CD4-positive, alpha-beta memory T cell (primary cell): Measurements from ENCODE around the gene TMEM237. TPM values are rescaled to one million over a fixed set of nuclear protein-coding genes. Genes with fewer than 3 reads are reported as not detected.
A peak's percentile ranks its signal among the peaks of the same experiment; 100 is the strongest.

ENCODE experiments used
- CTCF ChIA-PET: fragments of 350-600 bp; sonication (Branson Sonifier 250); formaldehyde crosslinking; loops from one replicate; lab custom pipeline; 2021; ENCODE audit warnings: inconsistent platforms; ENCODE audit not compliant: partially characterized antibody; lab: Charles Lee
- POLR2A ChIA-PET: fragments of 350-600 bp; sonication (Branson Sonifier 250); formaldehyde crosslinking; loops from one replicate; lab custom pipeline; 2021; ENCODE audit not compliant: partially characterized antibody; lab: Charles Lee
- DNase-seq, 5 donors: peaks; one replicate each; pipeline versions ENCODE4 v3.0.0 to v3.0.0-alpha.2; 2020 to 2022; ENCODE audit warnings: mixed read lengths in 1 of 5
- H3K27ac ChIP-seq: one replicate; pipeline ENCODE4 v1.7.0; 2013; ENCODE audit warnings: low read depth, low read length
- H3K27me3 ChIP-seq: 2 replicates; pipeline ENCODE4 v1.7.0; 2013; ENCODE audit warnings: mild to moderate bottlenecking, low read length, moderate library complexity; ENCODE audit not compliant: insufficient read depth
- H3K36me3 ChIP-seq: 2 replicates; pipeline ENCODE4 v1.7.0; 2013; ENCODE audit warnings: mild to moderate bottlenecking, low read length, moderate library complexity; ENCODE audit not compliant: insufficient read depth
- H3K4me1 ChIP-seq: 2 replicates; pipeline ENCODE4 v1.7.0; 2013; ENCODE audit warnings: mild to moderate bottlenecking, low read length, moderate library complexity; ENCODE audit not compliant: insufficient read depth
- H3K4me3 ChIP-seq, 2 donors: one replicate each; pipeline ENCODE4 v1.7.0; 2013; ENCODE audit warnings: low read length in 2 of 2, mild to moderate bottlenecking in 1 of 2
- H3K9me3 ChIP-seq, 2 donors: one replicate each; pipeline ENCODE4 v1.7.0; 2013; ENCODE audit warnings: low read length in 2 of 2, control low read depth in 1 of 2; ENCODE audit not compliant: control insufficient read depth in 1 of 2
- H3K27ac Mint-ChIP-seq, 7 donors: one replicate each; pipeline ENCODE4 v1.8.0; 2020 to 2021; ENCODE audit warnings: mixed read lengths in 7 of 7, mild to moderate bottlenecking in 6 of 7, inconsistent platforms in 3 of 7, moderate library complexity in 3 of 7
- H3K27me3 Mint-ChIP-seq, 2 donors: one replicate each; pipeline ENCODE4 v1.8.0; 2020 to 2021; ENCODE audit warnings: mixed read lengths in 2 of 2
- H3K36me3 Mint-ChIP-seq, 2 donors: one replicate each; pipeline ENCODE4 v1.8.0; 2020 to 2021; ENCODE audit warnings: mixed read lengths in 2 of 2, inconsistent platforms in 1 of 2, mild to moderate bottlenecking in 1 of 2
- H3K4me1 Mint-ChIP-seq, 4 donors: one replicate each; pipeline ENCODE4 v1.8.0; 2020 to 2021; ENCODE audit warnings: mixed read lengths in 4 of 4, mild to moderate bottlenecking in 1 of 4
- H3K4me3 Mint-ChIP-seq, 8 donors: one replicate each; pipeline ENCODE4 v1.8.0; 2020 to 2021; ENCODE audit warnings: mixed read lengths in 8 of 8, mild to moderate bottlenecking in 7 of 8, moderate library complexity in 6 of 8, inconsistent platforms in 3 of 8
- H3K9me3 Mint-ChIP-seq, 8 donors: one replicate each; pipeline ENCODE4 v1.8.0; 2020 to 2021; ENCODE audit warnings: mixed read lengths in 8 of 8, mild to moderate bottlenecking in 5 of 8, inconsistent platforms in 3 of 8, moderate library complexity in 1 of 8
- intact Hi-C: fragments of 100-400 bp; cut with micrococcal nuclease; formaldehyde crosslinking; loops from one replicate; pipeline ENCODE4 v1.15.1; 2023
- polyA plus RNA-seq, 2 donors: library from polyadenylated mRNA; unstranded; fragments of 300-500 nt; fragmentation: Illumina TruSeq; gene quantifications; one replicate each; pipeline ENCODE4 v1.2.3, GENCODE V29; 2021
- total RNA-seq, 2 experiments: library from RNA; stranded (reverse); gene quantifications; one replicate each; pipeline ENCODE4 v1.2.3, GENCODE V29; 2021

The TMEM237 gene
- total and polyA plus RNA-seq, 4 experiments from 2014 or later, result 2.4 to 5.2 (median 3.8) TPM

DNA sequence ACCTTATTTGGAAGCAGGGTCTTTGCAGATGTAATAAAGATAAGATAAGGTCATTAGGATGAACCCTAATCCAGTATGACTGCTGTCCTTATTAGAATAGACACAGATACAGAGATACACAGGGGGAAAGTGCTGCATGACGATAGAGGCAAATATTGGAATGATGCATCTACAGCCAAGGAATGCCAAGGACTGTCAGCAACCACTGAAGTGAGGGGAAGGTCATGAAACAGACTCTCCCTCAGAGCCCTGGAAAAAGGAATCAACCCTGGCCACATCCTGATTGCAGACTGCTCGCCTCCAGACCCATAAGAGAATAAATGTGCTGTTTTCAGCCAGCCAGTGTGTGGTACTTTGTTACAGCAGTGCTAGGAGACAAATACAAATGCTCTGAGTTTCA is 14.8 kb downstream of the TMEM237 start:
- H3K9me3 ChIP-seq, result no peaks in the 10 kb centered on the region
- H3K27ac Mint-ChIP-seq, result no peak overlapping the region
- peaks cover 7 to 20% of the 10 kb centered on the region in 2 donors for H3K36me3 Mint-ChIP-seq
- H3K4me1 Mint-ChIP-seq, result no peaks in the 10 kb centered on the region
- H3K27me3 Mint-ChIP-seq, result no peaks in the 10 kb centered on the region
- no peak overlapping the region for H3K27ac ChIP-seq
- no peak overlapping the region for H3K4me3 Mint-ChIP-seq
- H3K27me3 ChIP-seq, result no peaks in the 10 kb centered on the region
- no peaks in the 10 kb centered on the region for H3K36me3 ChIP-seq
- no peak for DNase-seq
- no peaks in the 10 kb centered on the region for H3K4me1 ChIP-seq
- POLR2A ChIA-PET, result no interaction called here
- no peak overlapping the region for H3K4me3 ChIP-seq
- H3K9me3 Mint-ChIP-seq, result no peaks in the 10 kb centered on the region
- intact Hi-C loops, result no loop called here
- CTCF ChIA-PET, result no interaction called here

DNA sequence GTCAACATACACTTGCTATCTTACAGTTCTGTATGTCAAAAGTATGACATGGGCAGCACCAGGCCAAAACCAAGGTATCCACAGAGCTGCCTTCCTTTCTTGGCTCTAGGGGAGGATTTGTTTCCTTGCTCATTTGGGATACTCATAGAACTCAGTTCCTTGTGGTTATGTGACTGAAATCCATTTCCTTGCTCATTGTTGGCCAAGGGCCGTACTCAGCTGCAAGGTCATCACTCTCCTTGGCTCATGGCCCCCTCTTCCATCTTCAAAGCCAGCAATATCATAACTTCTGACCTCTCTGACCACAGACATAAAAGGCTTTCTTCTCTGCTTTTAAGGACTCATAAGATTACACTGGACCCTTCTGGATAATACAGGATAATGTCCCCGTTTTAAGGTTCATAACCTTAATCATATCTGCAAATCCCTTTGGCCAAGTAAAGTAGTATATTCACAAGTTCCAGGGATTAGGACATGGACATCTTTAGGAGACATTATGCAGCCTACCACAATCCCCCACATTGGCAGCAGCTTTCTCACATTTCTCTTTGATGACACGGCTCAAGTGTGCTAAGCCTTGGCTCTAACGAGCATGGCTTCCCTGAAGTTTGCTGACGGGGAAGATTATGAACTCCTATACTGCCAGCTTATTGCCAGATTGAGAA is 20.9 kb downstream of the TMEM237 start:
- Mint-ChIP-seq H3K4me3 (no peak overlapping the region), H3K4me1 (no peaks in the 10 kb centered on the region), H3K27me3 (no peaks in the 10 kb centered on the region), H3K9me3 (peaks cover 0 to 2% (median 0%) of the 10 kb centered on the region in 8 donors), H3K36me3 (peaks cover 0 to 8% of the 10 kb centered on the region in 2 donors), H3K27ac (no peak overlapping the region)
- no peaks in the 10 kb centered on the region for H3K9me3 ChIP-seq
- no peak overlapping the region for H3K27ac ChIP-seq
- H3K4me1 ChIP-seq, result no peaks in the 10 kb centered on the region
- intact Hi-C loops, result no loop called here
- ChIA-PET CTCF (no interaction called here), POLR2A (no interaction called here)
- no peak for DNase-seq
- no peaks in the 10 kb centered on the region for H3K27me3 ChIP-seq
- H3K36me3 ChIP-seq, result no peaks in the 10 kb centered on the region
- H3K4me3 ChIP-seq, result no peak overlapping the region

DNA sequence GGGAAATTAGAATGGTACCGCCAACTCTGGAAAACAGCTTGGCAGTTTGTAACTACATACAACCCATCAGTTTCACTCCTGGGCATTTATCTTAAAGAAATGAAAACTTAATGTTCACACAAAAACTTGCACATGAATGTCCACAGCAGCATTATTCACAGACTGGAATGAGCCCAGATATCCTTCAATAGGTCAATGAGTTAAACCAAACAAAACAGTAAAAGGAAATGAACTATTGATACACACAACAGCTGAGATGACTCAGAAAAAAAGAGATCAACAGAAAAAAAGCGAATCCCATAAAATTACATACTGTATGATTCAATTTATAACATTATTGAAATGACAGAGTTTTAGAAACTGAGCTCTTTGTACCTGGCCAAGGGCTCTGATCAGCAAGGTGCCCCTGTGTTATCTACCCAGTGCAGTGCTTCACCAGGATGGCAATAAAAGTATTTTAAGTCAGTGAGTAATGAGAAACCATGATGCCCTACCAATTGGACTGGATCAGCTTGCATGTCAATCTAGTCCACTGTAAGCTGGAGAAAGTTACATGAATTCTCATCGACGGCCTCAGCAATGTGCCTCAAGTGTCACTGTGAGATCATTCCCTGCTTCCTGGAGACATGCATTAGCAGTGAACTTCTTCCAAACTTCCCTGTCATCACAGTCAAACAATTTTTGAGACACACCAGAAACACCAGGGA is 21.9 kb downstream of the TMEM237 start:
- H3K36me3 Mint-ChIP-seq, result peaks cover 0 to 8% of the 10 kb centered on the region in 2 donors
- CTCF ChIA-PET, result no interaction called here

DNA sequence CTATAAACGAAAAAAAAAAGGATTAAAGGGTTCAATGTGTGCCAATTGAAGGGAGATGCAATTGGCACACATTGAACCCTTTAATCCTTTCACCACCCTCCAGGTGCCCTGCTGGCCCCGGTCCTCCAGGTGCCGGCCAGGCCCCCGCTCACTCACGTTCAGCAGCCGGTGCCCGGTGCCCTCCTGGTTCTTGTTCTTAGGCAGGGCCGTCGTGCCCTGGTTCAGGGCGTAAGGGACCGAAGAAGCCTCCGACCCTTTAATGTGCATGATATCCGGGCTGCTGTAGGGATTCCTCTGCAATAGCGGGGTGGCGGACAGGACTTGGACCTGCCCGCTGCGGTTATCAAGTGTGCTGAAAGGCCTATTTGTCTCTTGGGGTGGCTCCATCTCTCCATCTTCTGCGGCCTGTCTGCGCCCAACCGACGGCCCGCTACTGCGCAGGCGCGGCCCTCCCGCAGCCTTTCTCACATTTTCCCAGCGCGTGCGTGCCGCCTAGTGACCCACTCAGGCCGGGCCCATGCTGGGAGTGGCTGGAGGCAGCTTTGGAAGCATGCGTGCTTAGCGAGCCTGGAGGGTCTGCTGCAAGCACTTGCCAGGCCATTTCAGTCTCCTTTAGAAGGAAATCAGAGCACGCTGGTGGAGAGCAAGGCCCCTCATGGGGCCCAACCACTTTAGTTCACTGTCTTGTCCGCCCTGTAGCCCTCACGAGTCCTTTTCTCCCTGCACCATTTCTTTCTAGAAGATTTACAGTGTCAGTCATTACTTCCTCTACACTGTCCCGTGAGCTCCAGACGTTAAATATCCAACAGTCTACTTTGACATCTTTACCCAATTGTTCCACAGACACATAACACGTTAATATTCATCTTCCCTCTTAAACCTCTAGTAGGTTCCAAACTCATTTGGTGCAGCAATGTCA is 24.3 kb downstream of the TMEM237 start:
- peaks cover 0 to 2% (median 0%) of the 10 kb centered on the region in 8 donors for H3K9me3 Mint-ChIP-seq
- Histone ChIP-seq H3K27ac (no peak overlapping the region), H3K36me3 (no peaks in the 10 kb centered on the region), H3K27me3 (no peaks in the 10 kb centered on the region), H3K4me1 (no peaks in the 10 kb centered on the region), H3K4me3 (no peak overlapping the region), H3K9me3 (no peaks in the 10 kb centered on the region)
- ChIA-PET POLR2A (no interaction called here), CTCF (no interaction called here)
- no peak overlapping the region for H3K27ac Mint-ChIP-seq
- H3K27me3 Mint-ChIP-seq, result no peaks in the 10 kb centered on the region
- intact Hi-C loops, result no loop called here
- no peak for DNase-seq
- no peaks in the 10 kb centered on the region for H3K4me1 Mint-ChIP-seq
- no peak overlapping the region for H3K4me3 Mint-ChIP-seq
- no peaks in the 10 kb centered on the region for H3K36me3 Mint-ChIP-seq

More for the DNA sequence above, 21.9 kb downstream of the TMEM237 start:
- POLR2A ChIA-PET, result no interaction called here
- intact Hi-C loops, result no loop called here
- no peaks in the 10 kb centered on the region for H3K4me1 Mint-ChIP-seq
- peak overlapping the region in 2 of 7 donors; percentile 59 to 61 for H3K27ac Mint-ChIP-seq
- H3K4me3 ChIP-seq, result no peak overlapping the region
- DNase-seq, result no peak
- H3K27me3 ChIP-seq, result no peaks in the 10 kb centered on the region
- H3K4me1 ChIP-seq, result no peaks in the 10 kb centered on the region
- no peaks in the 10 kb centered on the region for H3K27me3 Mint-ChIP-seq
- H3K27ac ChIP-seq, result no peak overlapping the region
- H3K4me3 Mint-ChIP-seq, result no peak overlapping the region
- no peaks in the 10 kb centered on the region for H3K36me3 ChIP-seq
- H3K9me3 Mint-ChIP-seq, result peaks cover 0 to 2% (median 0%) of the 10 kb centered on the region in 8 donors
- no peaks in the 10 kb centered on the region for H3K9me3 ChIP-seq

GRCh38 chr2:201608021-201608420 is 35.3 kb downstream of the TMEM237 start:
- H3K4me1 Mint-ChIP-seq, result no peaks in the 10 kb centered on the region
- Histone ChIP-seq H3K4me1 (no peaks in the 10 kb centered on the region), H3K27me3 (no peaks in the 10 kb centered on the region), H3K4me3 (no peak overlapping the region), H3K36me3 (no peaks in the 10 kb centered on the region), H3K27ac (no peak overlapping the region), H3K9me3 (no peaks in the 10 kb centered on the region)
- intact Hi-C loops, result no loop called here
- peaks cover 0 to 3% of the 10 kb centered on the region in 2 donors for H3K36me3 Mint-ChIP-seq
- H3K27ac Mint-ChIP-seq, result no peak overlapping the region
- H3K27me3 Mint-ChIP-seq, result peaks cover 17 to 23% of the 10 kb centered on the region in 2 donors
- H3K9me3 Mint-ChIP-seq, result peaks cover 2 to 26% (median 18%) of the 10 kb centered on the region in 8 donors
- ChIA-PET POLR2A (no interaction called here), CTCF (no interaction called here)
- no peak overlapping the region for H3K4me3 Mint-ChIP-seq
- no peak for DNase-seq

DNA sequence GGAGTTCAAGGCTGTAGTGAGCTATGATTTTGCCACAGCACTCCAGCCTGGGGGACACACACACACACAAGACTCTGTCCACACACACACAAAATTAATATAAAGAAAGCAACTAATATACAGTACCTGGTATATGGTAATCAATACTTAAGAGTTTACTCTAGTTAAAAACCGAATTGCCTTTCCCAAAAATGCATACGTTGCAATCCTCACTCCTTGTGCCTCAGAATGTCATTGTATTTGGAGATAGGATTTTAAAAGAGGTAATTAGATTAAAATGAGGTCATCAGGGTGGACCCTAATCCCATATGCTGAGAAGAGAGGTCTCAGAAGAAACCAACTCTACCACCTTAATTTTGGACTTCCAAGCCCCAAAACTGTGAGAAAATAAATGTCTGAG is 35.7 kb downstream of the TMEM237 start:
- H3K9me3 ChIP-seq, result no peaks in the 10 kb centered on the region
- H3K27ac ChIP-seq, result no peak overlapping the region
- no peak overlapping the region for H3K4me3 ChIP-seq
- Mint-ChIP-seq H3K9me3 (peaks cover 2 to 26% (median 18%) of the 10 kb centered on the region in 8 donors), H3K36me3 (peaks cover 0 to 3% of the 10 kb centered on the region in 2 donors), H3K4me1 (no peaks in the 10 kb centered on the region), H3K27ac (no peak overlapping the region), H3K27me3 (peaks cover 20 to 23% of the 10 kb centered on the region in 2 donors), H3K4me3 (no peak overlapping the region)
- no peaks in the 10 kb centered on the region for H3K36me3 ChIP-seq
- H3K4me1 ChIP-seq, result no peaks in the 10 kb centered on the region
- no peak for DNase-seq
- H3K27me3 ChIP-seq, result no peaks in the 10 kb centered on the region
- CTCF ChIA-PET, result no interaction called here
- POLR2A ChIA-PET, result no interaction called here
- intact Hi-C loops, result no loop called here

DNA sequence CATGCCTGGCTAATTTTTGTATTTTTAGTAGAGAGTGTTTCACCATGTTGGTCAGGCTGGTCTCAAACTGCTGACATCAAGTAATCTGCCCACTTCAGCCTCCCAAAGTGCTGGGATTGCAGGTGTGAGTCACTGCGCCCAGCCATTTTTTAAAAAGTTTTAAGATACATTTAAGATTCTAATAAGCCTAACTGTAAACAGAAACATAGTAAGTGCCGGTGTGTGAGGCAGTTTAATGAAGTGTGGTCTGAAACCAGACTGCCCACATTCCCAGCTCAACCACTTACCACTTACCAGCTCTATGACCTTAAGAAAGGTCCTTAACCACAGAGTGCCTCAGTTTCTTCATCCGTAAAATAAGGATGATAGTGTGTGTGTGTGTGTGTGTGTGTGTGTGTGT is 42.4 kb downstream of the TMEM237 start:
- Mint-ChIP-seq H3K27ac (no peak overlapping the region), H3K4me1 (no peaks in the 10 kb centered on the region), H3K4me3 (no peak overlapping the region), H3K9me3 (peaks cover 0 to 23% (median 17%) of the 10 kb centered on the region in 8 donors), H3K27me3 (peaks cover 17 to 28% of the 10 kb centered on the region in 2 donors), H3K36me3 (peaks cover 0 to 3% of the 10 kb centered on the region in 2 donors)
- no peaks in the 10 kb centered on the region for H3K9me3 ChIP-seq
- intact Hi-C loops, result no loop called here
- no peaks in the 10 kb centered on the region for H3K36me3 ChIP-seq
- ChIA-PET CTCF (no interaction called here), POLR2A (no interaction called here)
- H3K27me3 ChIP-seq, result no peaks in the 10 kb centered on the region
- H3K4me1 ChIP-seq, result no peaks in the 10 kb centered on the region
- no peak overlapping the region for H3K27ac ChIP-seq
- no peak overlapping the region for H3K4me3 ChIP-seq
- DNase-seq, result no peak
